NCI-H526 (cell line): ENCODE measurements around the gene LGI4.
"Not testable (repeated sequence)": the region's sequence is repeated elsewhere in the genome, so short reads cannot be mapped to it uniquely, and the experiment has no call there.

ENCODE experiments used
- DNase-seq, 2 experiments: peaks; one replicate each; lab custom pipeline; 2025; lab: John Stamatoyannopoulos, UW

The LGI4 gene

GRCh38 chr19:35160629-35161433 is 26.0 kb upstream of the LGI4 start:
- DNase-seq = no peak

GRCh38 chr19:35159606-35160005 is 24.7 kb upstream of the LGI4 start:
- no peak for DNase-seq

DNA sequence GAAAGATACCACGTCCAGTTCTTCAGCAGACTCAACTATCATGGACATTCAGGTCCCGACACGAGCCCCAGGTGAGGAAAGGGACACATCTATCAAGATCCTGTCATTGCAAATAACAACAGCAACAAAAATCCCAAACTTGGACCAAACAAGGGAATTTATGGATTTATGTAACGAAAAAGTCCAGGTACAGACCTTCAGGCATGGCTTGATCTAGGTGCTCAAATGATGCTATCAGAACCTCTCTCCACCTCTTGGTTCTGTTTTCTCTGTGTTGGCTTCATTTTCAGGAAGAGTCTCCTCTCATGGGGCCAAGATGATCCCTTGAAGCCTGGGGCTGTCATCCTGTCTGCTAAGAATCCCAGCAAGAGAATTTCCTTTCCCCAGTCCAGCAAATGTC is 22.6 kb upstream of the LGI4 start:
- no peak for DNase-seq

GRCh38 chr19:35156673-35157014 is 21.8 kb upstream of the LGI4 start:
- DNase-seq = no peak

DNA sequence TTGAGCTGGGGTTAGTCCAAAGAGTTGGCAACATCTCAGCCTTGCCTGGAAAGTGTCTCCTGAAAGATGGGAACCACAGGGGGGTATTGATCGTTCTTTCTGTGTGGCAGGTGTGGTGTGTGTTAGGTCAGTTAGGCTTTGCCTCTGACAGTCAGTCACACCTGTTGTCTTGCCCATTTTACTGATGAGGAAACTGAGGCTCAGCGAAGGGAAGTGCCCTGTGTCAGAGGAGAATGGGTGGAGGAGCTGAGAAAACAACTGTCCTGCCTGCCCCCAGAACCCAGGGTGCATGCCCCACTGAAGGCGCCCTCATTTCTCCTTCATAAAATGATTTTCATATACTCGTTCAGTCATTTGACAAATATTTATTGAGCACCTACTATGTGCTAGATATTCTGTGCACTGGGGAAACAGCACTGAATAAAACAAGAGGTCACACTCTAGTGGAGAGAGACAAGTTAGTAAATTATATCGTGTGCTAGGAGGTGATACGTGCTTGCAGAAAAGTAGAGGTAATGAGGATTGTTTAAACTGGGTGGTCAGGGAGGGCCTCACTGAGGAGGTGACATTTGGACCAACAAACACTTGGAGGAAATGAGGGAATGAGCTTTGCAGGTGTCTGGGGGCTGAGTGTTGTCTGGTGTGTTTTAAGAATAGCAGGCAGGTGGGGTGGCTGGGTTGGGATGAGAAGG is 21.3 kb upstream of the LGI4 start:
- no peak for DNase-seq

- DNase-seq = no peak
Observed at GRCh38 chr19:35155441-35155840, 20.6 kb upstream of the LGI4 start.

DNA sequence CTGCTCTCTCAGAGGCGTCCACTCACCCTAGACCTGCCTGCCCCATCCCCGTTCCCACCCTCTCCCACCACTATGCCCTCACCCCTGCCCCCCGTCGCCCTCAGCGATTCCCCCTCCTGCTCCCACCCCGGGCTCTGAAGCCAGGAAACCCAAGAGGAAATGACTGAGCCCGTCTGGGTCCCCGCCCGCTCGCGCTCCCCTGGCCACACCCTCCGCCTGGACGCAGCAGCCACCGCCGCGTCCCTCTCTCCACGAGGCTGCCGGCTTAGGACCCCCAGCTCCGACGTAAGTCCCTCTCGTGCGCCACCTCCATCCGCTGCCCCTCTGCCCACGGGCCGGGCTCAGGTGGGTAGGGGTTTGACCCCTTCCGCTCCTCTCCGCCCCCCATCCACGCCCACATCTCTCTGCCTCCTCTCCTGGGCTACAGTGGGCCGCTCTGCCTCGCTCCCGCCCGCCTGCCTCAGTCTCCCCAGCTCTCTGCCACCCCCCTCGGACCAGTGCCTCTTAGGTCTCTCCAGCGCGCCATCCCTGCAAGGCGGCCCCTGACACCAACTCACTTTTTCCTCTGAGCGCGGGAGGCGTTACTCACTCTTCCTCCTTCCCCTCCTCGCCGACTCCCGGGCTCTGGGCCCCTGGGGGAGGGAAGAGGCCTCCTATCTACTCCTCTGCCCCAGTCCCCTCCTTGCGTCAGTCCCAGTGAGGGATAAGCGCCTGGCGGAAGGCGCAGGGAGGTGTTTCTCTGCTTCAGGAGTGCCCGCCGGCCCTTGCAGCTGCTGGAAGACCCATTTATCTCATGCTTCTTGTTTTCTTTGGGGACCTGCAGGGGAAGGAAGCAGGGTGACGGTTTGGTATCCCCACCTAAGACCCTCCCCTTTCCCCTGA is 19.9 kb upstream of the LGI4 start, which contains the start of gene FXYD5:
FXYD5 (plus strand) TSS at position 211 of the 882 bp plus-strand sequence. CDS start 816 bp downstream, outside the sequence.
- DNase-seq = peak; percentile 30 to 63

DNA sequence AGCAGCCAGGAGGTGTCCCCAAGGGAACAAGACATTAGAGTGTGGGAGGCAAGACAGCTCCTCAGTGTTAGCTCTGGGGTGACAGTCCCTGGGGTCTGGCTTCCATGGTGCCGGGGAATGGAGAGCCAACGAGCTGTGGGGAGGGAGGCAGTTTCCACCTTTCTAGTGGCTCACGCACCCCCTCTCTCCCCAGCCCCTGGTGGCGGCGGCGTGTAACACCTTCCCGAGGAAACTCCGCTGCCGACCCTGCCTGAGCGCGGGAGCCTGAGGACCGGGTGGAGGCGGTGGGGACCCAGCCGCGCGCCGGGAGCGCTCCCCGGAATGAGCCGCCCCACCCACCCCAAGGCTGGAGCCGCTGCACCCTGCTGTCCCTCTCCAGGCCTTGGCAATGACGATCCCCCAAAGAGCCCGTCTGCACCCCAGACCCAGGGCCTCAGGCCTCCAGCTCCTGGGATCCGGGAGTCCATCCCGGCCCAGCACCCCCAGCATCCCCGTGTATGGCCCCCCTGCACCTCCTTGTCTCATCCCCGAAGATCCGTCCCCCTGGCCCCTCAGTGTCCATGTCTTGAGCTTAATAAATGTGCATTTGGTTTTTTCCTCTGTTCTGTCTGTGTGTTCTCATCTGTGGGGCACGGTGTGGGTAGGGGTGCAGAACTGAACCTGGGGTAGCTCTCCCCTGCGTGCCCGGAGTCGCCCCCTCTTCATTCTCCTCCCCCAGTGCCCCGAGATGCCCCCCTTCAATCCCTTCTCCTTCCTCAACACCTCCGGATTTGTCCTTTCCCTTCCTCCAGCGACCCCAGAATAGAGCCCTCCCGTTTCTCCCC is 19.1 kb upstream of the LGI4 start:
- DNase-seq = peak; percentile 45 to 82

- not testable (repeated sequence) for DNase-seq
Observed at GRCh38 chr19:35153129-35153522, 18.3 kb upstream of the LGI4 start.

GRCh38 chr19:35151273-35152065 is 16.6 kb upstream of the LGI4 start:
- DNase-seq = no peak

GRCh38 chr19:35150445-35150844 is 15.6 kb upstream of the LGI4 start:
- DNase-seq = no peak

GRCh38 chr19:35149463-35149862 is 14.6 kb upstream of the LGI4 start:
- DNase-seq = no peak

- DNase-seq = no peak
Observed at GRCh38 chr19:35146746-35147459, 12.0 kb upstream of the LGI4 start.

DNA sequence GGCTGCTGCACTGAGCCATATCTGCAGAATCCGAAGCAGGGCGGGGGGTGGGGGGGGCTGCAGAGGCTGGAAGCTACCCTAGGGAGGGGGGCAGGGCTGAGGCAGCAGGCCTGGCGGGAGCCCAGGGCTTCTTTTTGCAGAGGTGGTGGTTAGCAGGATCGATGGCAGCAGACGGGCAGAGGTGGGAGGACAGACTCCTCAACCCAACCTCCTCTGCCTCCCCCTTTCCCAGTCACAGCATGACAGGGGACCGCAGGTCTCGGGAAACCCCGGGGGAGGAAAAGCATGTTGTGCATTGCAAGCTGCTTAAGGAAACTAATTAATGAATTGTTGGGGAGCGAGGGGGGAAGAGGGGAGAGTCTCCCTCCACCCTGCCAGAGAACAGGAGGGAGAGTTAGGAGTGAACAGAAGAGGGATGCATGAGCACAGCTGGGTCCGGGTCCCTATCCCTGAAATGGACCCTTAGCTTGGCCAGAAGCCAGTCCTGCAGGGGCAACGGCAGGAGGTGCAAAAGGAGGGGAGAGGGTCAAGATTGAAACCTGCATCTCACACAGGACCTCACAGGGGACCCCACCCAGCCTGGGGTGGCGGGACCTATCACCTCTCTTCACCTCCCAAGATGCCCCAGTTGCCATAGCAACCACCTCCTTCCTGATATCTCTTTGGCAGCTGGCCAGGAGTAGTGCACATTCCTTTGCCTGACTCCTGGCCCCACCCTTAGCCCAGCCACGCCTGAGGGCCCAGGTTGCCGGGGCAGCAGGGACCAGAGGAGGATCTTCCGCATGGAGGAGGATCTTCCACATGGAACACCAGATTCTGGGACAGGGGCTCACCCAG is 10.0 kb upstream of the LGI4 start:
- peak; percentile 38 to 64 for DNase-seq

DNA sequence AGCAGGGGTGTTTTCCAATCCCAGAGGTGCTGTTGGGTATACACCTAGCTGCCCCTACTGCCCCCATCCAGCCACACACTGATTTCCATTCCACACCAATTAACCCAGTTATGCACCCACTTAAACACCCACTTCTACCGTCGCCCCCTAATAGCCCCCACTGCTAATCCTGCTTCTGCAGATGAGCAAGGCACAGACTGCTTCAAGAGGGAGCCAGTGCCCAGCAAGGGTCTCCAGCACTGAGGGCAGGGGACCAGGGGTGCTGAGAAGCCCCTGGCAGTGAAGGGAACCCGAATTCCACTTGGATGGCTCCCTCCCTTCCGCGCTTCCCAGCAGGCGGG is 9.4 kb upstream of the LGI4 start:
- DNase-seq = no peak

DNA sequence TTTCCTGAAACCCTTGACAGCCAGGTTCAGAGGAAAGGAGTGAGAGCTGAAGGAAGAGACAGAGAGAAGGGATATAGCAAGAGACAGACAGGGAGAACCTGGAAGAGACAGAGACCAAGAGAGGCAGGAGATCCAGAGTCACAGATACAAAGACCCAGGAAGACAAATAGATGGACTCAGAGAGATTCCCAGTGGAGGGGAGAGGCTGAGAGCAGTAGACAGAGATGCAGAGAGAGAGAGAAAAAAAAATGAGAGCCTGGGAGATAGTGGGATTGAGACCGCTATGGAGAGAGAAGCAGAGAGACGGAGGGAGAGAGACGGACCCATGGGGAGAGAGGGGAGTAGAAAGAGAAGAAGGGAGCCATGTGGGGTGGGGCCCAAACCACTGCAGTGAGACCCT is 9.0 kb upstream of the LGI4 start:
- DNase-seq = no peak

GRCh38 chr19:35143231-35143715 is 8.4 kb upstream of the LGI4 start, which contains the start of gene FXYD7:
Gene FXYD7, plus strand, starts transcription at chr19:35143255. Its CDS starts 79 bp downstream, at chr19:35143334.
- peak in 1 of 2 experiments; percentile 38 for DNase-seq

GRCh38 chr19:35142606-35143230 is 7.9 kb upstream of the LGI4 start:
- DNase-seq = peak in 1 of 2 experiments; percentile 81
